ENCODE data around the gene KCNJ5. TPM values are rescaled to one million over a fixed set of nuclear protein-coding genes. Genes with fewer than 3 reads are reported as not detected.

The KCNJ5 gene
- total and polyA plus RNA-seq, 2 of the 4 experiments (the other 2 are of a cell fraction), result 0.07 to 0.18 TPM

DNA sequence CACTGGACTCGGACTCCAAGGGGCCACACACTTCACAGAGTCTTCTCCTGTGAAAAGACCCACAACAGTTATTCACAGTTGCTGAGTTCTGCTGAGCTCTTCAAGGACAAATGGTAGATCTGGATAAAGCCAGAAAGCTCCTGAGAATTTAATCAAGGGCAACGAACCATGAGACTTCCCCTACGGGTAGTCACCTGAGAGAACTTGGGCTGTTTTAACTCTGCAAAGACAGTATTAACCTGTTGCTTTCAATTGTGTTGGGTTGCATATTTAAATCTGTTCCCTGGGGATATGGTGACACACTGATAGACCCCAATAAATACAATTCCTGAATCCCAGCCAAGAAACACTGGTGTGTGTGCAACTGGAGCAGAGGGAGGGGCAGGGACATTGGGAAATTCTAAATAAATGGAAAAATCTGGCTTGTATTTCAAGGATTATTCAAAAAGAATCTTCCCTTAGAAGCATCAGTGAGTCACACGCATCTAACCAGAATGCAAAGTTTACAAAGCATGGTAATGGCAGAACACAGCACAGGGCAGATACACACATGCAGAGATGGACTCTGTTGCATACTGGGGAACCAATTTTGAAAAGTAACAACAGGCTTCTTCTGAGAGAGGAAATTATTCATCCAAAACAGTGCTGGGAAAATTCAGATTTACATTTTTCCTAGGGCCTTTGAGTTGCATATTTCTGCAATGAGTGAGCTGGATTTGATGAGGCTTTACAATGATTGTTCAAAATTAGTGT lies 28.1 kb upstream of the KCNJ5 start:
- no peak overlapping the region for H3K56ac ChIP-seq (ENCODE audit: extremely low read depth, insufficient read depth, low read length)
- ATAC-seq (ENCODE audit: low read depth) (peak; percentile 81), DNase-seq (peak; percentile 79)
- H3K27ac ChIP-seq (ENCODE audit: insufficient read depth, low read length), result no peak overlapping the region
- no peaks in the 10 kb centered on the region for H3K9me3 ChIP-seq (ENCODE audit: control insufficient read depth, insufficient read depth, low read length)
- H3K27me3 ChIP-seq (ENCODE audit: control insufficient read depth, insufficient read depth, low read length), result peaks cover 6% of the 10 kb centered on the region
- no peak overlapping the region for H3K14ac ChIP-seq (replicated peaks; ENCODE audit: low read depth, low read length)
- H3K36me3 ChIP-seq (ENCODE audit: control insufficient read depth, insufficient read depth, low read length), result no peaks in the 10 kb centered on the region
- peaks cover 10% of the 10 kb centered on the region for H3K4me1 ChIP-seq (ENCODE audit: control insufficient read depth, insufficient read depth, low read length)
- H4K5ac ChIP-seq (ENCODE audit: low read depth, low read length), result no peak overlapping the region
- H2AFZ ChIP-seq (replicated peaks; ENCODE audit: low read length, poor library complexity), result no peak overlapping the region
- no peak overlapping the region for H2BK20ac ChIP-seq (ENCODE audit: low read depth, low read length)
- H2AK5ac ChIP-seq (ENCODE audit: low read depth, low read length), result no peak overlapping the region
- no TSS peak for BruUV-seq (replicated peaks)
- H2BK15ac ChIP-seq (ENCODE audit: low read depth, low read length), result no peak overlapping the region
- no peak overlapping the region for H3K4me2 ChIP-seq (ENCODE audit: low read depth, low read length)
- dilution Hi-C loops (cut with HindIII; ENCODE audit: low sequenced_read_pairs, unreplicated experiment) (no loop called here), in situ Hi-C loops (cut with MboI; ENCODE audit: low sequenced_read_pairs) (no loop called here), intact Hi-C loops (cut with micrococcal nuclease) (no loop called here)
- H3K4me3 ChIP-seq (ENCODE audit: insufficient read depth, low read depth, low read length), result no peak overlapping the region
- H3K9me1 ChIP-seq (ENCODE audit: insufficient read depth, low read length), result peaks cover 7% of the 10 kb centered on the region
- H4K20me1 ChIP-seq (ENCODE audit: insufficient read depth, low read length), result no peaks in the 10 kb centered on the region; the same call in 1 of the 2 replicates
- no peak overlapping the region for H3K18ac ChIP-seq (ENCODE audit: low read depth, low read length)
- H4K8ac ChIP-seq (ENCODE audit: low read depth in 2 of 2, low read length in 2 of 2), result no peak overlapping the region
- POLR2A ChIA-PET (ENCODE audit: unreplicated experiment), result interaction anchor here (0.7 kb wide), 1 partner anchor 11 kb away, joined by 3 read pairs; no protein-coding TSS in a partner anchor
- CTCF ChIA-PET, result interaction anchor here (0.6 kb wide), 1 partner anchor 72 kb away, joined by 3 read pairs; no protein-coding TSS in a partner anchor
- 0 out of 2 replicates have a peak overlapping the region, but pooled peaks have one; percentile 11 for H2BK120ac ChIP-seq (ENCODE audit: low read depth, low read length)
- H2BK5ac ChIP-seq (ENCODE audit: low read depth, low read length, poor library complexity, severe bottlenecking), result no peak overlapping the region
- no peak overlapping the region for H3K23ac ChIP-seq (ENCODE audit: low read depth, low read length)
- H2AK9ac ChIP-seq (replicated peaks; ENCODE audit: low read depth, low read length, poor library complexity), result no peak overlapping the region
- H3K9ac ChIP-seq (ENCODE audit: low read depth, low read length), result no peak overlapping the region
- TF ChIP-seq CEBPB (IDR thresholded peaks at IDR 0.05; ENCODE audit: low read depth, low read length), result peak; percentile 42; the same call in 1 of the 2 replicates
- TF ChIP-seq CHD1 (IDR thresholded peaks at IDR 0.05; ENCODE audit: low read depth, low read length), result no peak
- TF ChIP-seq MXI1 (IDR thresholded peaks at IDR 0.05; ENCODE audit: borderline replicate concordance, low read depth, low read length), result 0 out of 2 replicates have a peak, but pooled peaks have one; percentile 48
- TF ChIP-seq, protein P1, sequence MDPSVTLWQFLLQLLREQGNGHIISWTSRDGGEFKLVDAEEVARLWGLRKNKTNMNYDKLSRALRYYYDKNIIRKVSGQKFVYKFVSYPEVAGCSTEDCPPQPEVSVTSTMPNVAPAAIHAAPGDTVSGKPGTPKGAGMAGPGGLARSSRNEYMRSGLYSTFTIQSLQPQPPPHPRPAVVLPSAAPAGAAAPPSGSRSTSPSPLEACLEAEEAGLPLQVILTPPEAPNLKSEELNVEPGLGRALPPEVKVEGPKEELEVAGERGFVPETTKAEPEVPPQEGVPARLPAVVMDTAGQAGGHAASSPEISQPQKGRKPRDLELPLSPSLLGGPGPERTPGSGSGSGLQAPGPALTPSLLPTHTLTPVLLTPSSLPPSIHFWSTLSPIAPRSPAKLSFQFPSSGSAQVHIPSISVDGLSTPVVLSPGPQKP (IDR thresholded peaks at IDR 0.05; ENCODE audit: borderline replicate concordance, low read depth, low read length), result no peak
- TF ChIP-seq RCOR1 (IDR thresholded peaks at IDR 0.05; ENCODE audit: insufficient replicate concordance, low read length), result no peak
- no peak overlapping the region for H4K91ac ChIP-seq (ENCODE audit: insufficient read depth, low read depth, low read length)
- no CpG with 5 or more reads among the region's 4 CpGs for WGBS, 2 experiments (ENCODE audit: extremely low coverage in 2 of 2, insufficient read length in 1 of 2)
- H3K4ac ChIP-seq (ENCODE audit: low read depth, low read length), result no peak overlapping the region
- H3K79me1 ChIP-seq (ENCODE audit: low read depth in 1 of 2, low read length in 2 of 2), result no peaks in the 10 kb centered on the region
